Islet precursor cell (in vitro differentiated cells): ENCODE data around the gene PRPSAP1.
"Not testable (repeated sequence)": the region's sequence is repeated elsewhere in the genome, so short reads cannot be mapped to it uniquely, and the experiment has no call there.

ENCODE experiments used
- DNase-seq: peaks from one replicate; pipeline ENCODE4 v3.0.0-alpha.2; 2018

PRPSAP1 gene

GRCh38 chr17:76276069-76276431 lies 77.7 kb downstream of the PRPSAP1 start:
- no peak for DNase-seq

GRCh38 chr17:76275382-76276068 lies 78.2 kb downstream of the PRPSAP1 start:
- no peak for DNase-seq

- peak; percentile 64 for DNase-seq
Observed at GRCh38 chr17:76274112-76274956, 79.4 kb downstream of the PRPSAP1 start.

- DNase-seq: peak; percentile 67
Observed at GRCh38 chr17:76273445-76274111, 80.1 kb downstream of the PRPSAP1 start.

- DNase-seq: peak; percentile 69
Observed at GRCh38 chr17:76272541-76273444, 80.9 kb downstream of the PRPSAP1 start.

- DNase-seq: peak; percentile 71
Observed at GRCh38 chr17:76271669-76272540, 81.8 kb downstream of the PRPSAP1 start.

GRCh38 chr17:76270770-76271668 lies 82.7 kb downstream of the PRPSAP1 start:
- peak; percentile 58 for DNase-seq

GRCh38 chr17:76270127-76270592 lies 83.6 kb downstream of the PRPSAP1 start:
- DNase-seq: peak; percentile 56

GRCh38 chr17:76268991-76269981 lies 84.4 kb downstream of the PRPSAP1 start:
- DNase-seq: peak; percentile 57

- DNase-seq: peak; percentile 89
Observed at GRCh38 chr17:76268015-76268749, 85.5 kb downstream of the PRPSAP1 start.

- DNase-seq: not testable (repeated sequence)
Observed at GRCh38 chr17:76267581-76268001, 86.1 kb downstream of the PRPSAP1 start.

- DNase-seq: no peak
Observed at GRCh38 chr17:76267051-76267576, 86.6 kb downstream of the PRPSAP1 start.

- DNase-seq: peak; percentile 68
Observed at GRCh38 chr17:76266244-76266938, 87.3 kb downstream of the PRPSAP1 start.

GRCh38 chr17:76265624-76266243 lies 88.0 kb downstream of the PRPSAP1 start:
- peak; percentile 84 for DNase-seq

- peak; percentile 100 for DNase-seq
Observed at GRCh38 chr17:76264755-76265623, 88.7 kb downstream of the PRPSAP1 start, which contains the start of gene UBALD2. UBALD2 (plus strand) TSS chr17:76265348; CDS start chr17:76265506, 158 bp downstream.

GRCh38 chr17:76264425-76264754 lies 89.3 kb downstream of the PRPSAP1 start:
- DNase-seq: no peak
